HepG2 (cell line): ENCODE results near the gene APPBP2. TPM values are rescaled to one million over a fixed set of nuclear protein-coding genes. Genes with fewer than 3 reads are reported as not detected.

Experiments used
- ATAC-seq: fragments of 200-7000 bp; cut with Tn5 transposase; 3 replicates; pipeline ENCODE4 v1.9.1; 2020; ENCODE audit warnings: mild to moderate bottlenecking, moderate library complexity
- BruUV-seq: library from RNA; stranded (reverse); fragments of 400-500 nt; replicated peaks from 2 replicates; lab custom pipeline; 2021; lab: Mats Ljungman, UMichigan
- CTCF ChIA-PET: fragments of 300-600 bp; formaldehyde crosslinking; extraction: SDS; loops from one replicate; lab custom pipeline; 2021; ENCODE audit warnings: low total read pairs, inconsistent platforms, low intra/inter-chr PET ratio; lab: Yijun Ruan, JAX
- POLR2A ChIA-PET: fragments of 350-600 bp; sonication (Branson Sonifier 250); formaldehyde crosslinking; loops from one replicate; lab custom pipeline; 2020; ENCODE audit warnings: antibody characterized with exemption, inconsistent platforms; lab: Yijun Ruan, JAX
- DNase-seq: peaks from one replicate; pipeline ENCODE4 v3.0.0-alpha.2; 2015; ENCODE audit warnings: low spot score
- FAIRE-seq: peaks from 3 replicates; lab custom pipeline; 2011; peaks lifted over from hg19 to GRCh38; lab: Jason Lieb, UNC
- H2AFZ ChIP-seq: one replicate; pipeline ENCODE4 v1.6.1; 2011; ENCODE audit warnings: low read length, inconsistent platforms
- H3K27ac ChIP-seq: fragments of 300-600 bp; 3 replicates; pipeline ENCODE4 v1.8.0; 2011; ENCODE audit warnings: mixed run types, mild to moderate bottlenecking, mixed read lengths, low read length, inconsistent platforms; ENCODE audit not compliant: insufficient read depth; ENCODE audit errors: extremely low read length
- H3K27me3 ChIP-seq, 2 experiments: fragments of 200-600 bp in 1 of 2; 2 replicates in 1 of 2; 3 replicates in 1 of 2; pipeline versions ENCODE4 v1.6.0 to v1.8.0; 2011; ENCODE audit warnings: low read length in 2 of 2, mild to moderate bottlenecking in 2 of 2, moderate library complexity in 2 of 2, inconsistent platforms in 1 of 2; ENCODE audit not compliant: insufficient read depth in 2 of 2, control insufficient read depth in 1 of 2
- H3K36me3 ChIP-seq, 2 experiments: fragments of 200-600 bp in 1 of 2; replicated peaks in 1 of 2; 2 replicates in 1 of 2; 3 replicates in 1 of 2; pipeline versions ENCODE4 v1.5.1 to v1.8.0; 2011; ENCODE audit warnings: low read length in 2 of 2, inconsistent platforms in 1 of 2; ENCODE audit not compliant: insufficient read depth in 2 of 2, control insufficient read depth in 1 of 2
- H3K4me1 ChIP-seq: 2 replicates; pipeline ENCODE4 v1.5.1; 2012; ENCODE audit warnings: low read length, inconsistent platforms; ENCODE audit not compliant: insufficient read depth
- H3K4me2 ChIP-seq: 2 replicates; pipeline ENCODE4 v1.6.0; 2011; ENCODE audit warnings: low read depth, low read length, inconsistent platforms
- H3K4me3 ChIP-seq, 3 experiments: fragments of 200-600 bp in 1 of 3; sonication (generic), shearing (Covaris generic) in 1 of 3; replicated peaks in 1 of 3; 2 replicates each; pipeline ENCODE4 v1.5.1; 2011 to 2016; ENCODE audit warnings: low read length in 3 of 3, inconsistent platforms in 2 of 3, low read depth in 2 of 3, mild to moderate bottlenecking in 2 of 3, control low read depth in 1 of 3, mixed read lengths in 1 of 3; ENCODE audit not compliant: insufficient read depth in 1 of 3
- H3K79me2 ChIP-seq: one replicate; pipeline ENCODE4 v1.6.1; 2011; ENCODE audit warnings: low read length, inconsistent platforms; ENCODE audit not compliant: insufficient read depth
- H3K9ac ChIP-seq: 2 replicates; pipeline ENCODE4 v1.6.0; 2011; ENCODE audit warnings: mild to moderate bottlenecking, low read depth, low read length, inconsistent platforms; ENCODE audit not compliant: insufficient read depth
- H3K9me3 ChIP-seq: 2 replicates; pipeline ENCODE4 v1.5.1; 2012; ENCODE audit warnings: mild to moderate bottlenecking, low read length
- H4K20me1 ChIP-seq: 2 replicates; pipeline ENCODE4 v1.6.0; 2011; ENCODE audit warnings: inconsistent platforms, mild to moderate bottlenecking, low read length, moderate library complexity; ENCODE audit not compliant: insufficient read depth
- AKAP8 ChIP-seq: sonication (generic); formaldehyde crosslinking; IDR thresholded peaks from 2 replicates; pipeline ENCODE4 v1.5.1; 2020; ENCODE audit warnings: mild to moderate bottlenecking, missing genetic modification reagents
- ATF7 ChIP-seq, 2 experiments: fragments of 450-650 bp in 1 of 2; sonication (generic) in 1 of 2; formaldehyde crosslinking in 1 of 2; IDR thresholded peaks; 2 replicates each; pipeline versions ENCODE4 v1.4.0 to v1.6.1; 2016 to 2020; ENCODE audit warnings: antibody characterized with exemption in 1 of 2, mild to moderate bottlenecking in 1 of 2, missing genetic modification reagents in 1 of 2
- CBFB ChIP-seq: sonication (generic); formaldehyde crosslinking; IDR thresholded peaks from 2 replicates; pipeline ENCODE4 v1.4.0; 2020; ENCODE audit warnings: missing genetic modification reagents
- CREB1 ChIP-seq, 2 experiments: fragments of 450-650 bp in 1 of 2; IDR thresholded peaks; 2 replicates each; pipeline ENCODE4 v1.6.1; 2016 to 2017; ENCODE audit warnings: control low read depth in 1 of 2, mild to moderate bottlenecking in 1 of 2, missing compliant biosample characterization in 1 of 2, missing genetic modification characterization in 1 of 2
- KDM3A ChIP-seq: IDR thresholded peaks from 2 replicates; pipeline ENCODE4 v1.6.1; 2018; ENCODE audit warnings: low read depth, missing compliant biosample characterization
- RBM22 ChIP-seq: fragments of 200-400 bp; formaldehyde crosslinking; optimal IDR thresholded peaks from 2 replicates; pipeline ENCODE3; 2017; ENCODE audit warnings: mild to moderate bottlenecking, low read length, moderate library complexity
- ZNF496 ChIP-seq: sonication (generic); formaldehyde crosslinking; IDR thresholded peaks from 2 replicates; pipeline ENCODE4 v1.8.1; 2023; ENCODE audit warnings: mild to moderate bottlenecking, moderate library complexity, missing genetic modification reagents; ENCODE audit not compliant: insufficient replicate concordance
- ZNF556 ChIP-seq: sonication (generic); formaldehyde crosslinking; IDR thresholded peaks from 2 replicates; pipeline ENCODE4 v1.4.0; 2020; ENCODE audit warnings: mild to moderate bottlenecking, missing genetic modification reagents, borderline replicate concordance
- ZNF557 ChIP-seq: sonication (generic); formaldehyde crosslinking; IDR thresholded peaks from 2 replicates; pipeline ENCODE4 v1.4.0; 2020; ENCODE audit warnings: missing genetic modification reagents
- WGBS: methylation state at CpG from one replicate; pipeline ENCODE4 v1.1.6; 2017; ENCODE audit warnings: low lambda C conversion rate; 5-methylcytosine and 5-hydroxymethylcytosine counted together
- in situ Hi-C: cut with HindIII; loops from 2 replicates; pipeline ENCODE4 v1.10.0; 2017; ENCODE audit warnings: low pct_unique_long_range_greater_than_20kb; ENCODE audit not compliant: extremely low pct_ligation_motif_present
- intact Hi-C: fragments of 100-400 bp; cut with micrococcal nuclease; formaldehyde crosslinking; loops from one replicate; pipeline ENCODE4 v1.10.0; 2022; ENCODE audit not compliant: unreplicated experiment
- polyA plus RNA-seq, 8 experiments: library from polyadenylated mRNA; depleted of rRNA in 3 of 8; stranded (reverse) in 7 of 8; unstranded in 1 of 8; fragments of >200 nt; fragmentation: Illumina TruSeq in 4 of 8; extraction: Trizol in 4 of 8; gene quantifications; 2 replicates each; pipeline versions ENCODE4 v1.2.1 to v1.2.3, GENCODE V29; 2011 to 2016; ENCODE audit warnings: low read depth in 4 of 8, missing spikeins in 1 of 8, mixed read lengths in 1 of 8; ENCODE audit not compliant: insufficient read depth in 1 of 8
- total RNA-seq, 5 experiments: library from RNA; depleted of rRNA; stranded (reverse); fragments of >200 nt; fragmentation: Illumina TruSeq; extraction: Trizol; gene quantifications; 2 replicates each; pipeline ENCODE4 v1.2.3, GENCODE V29; 2016; ENCODE audit warnings: low read depth in 1 of 5
- TF ChIP-seq, protein P1 (sequence below): IDR thresholded peaks from 2 replicates; pipeline ENCODE4 v1.6.1; 2012; ENCODE audit warnings: low read depth, low read length, improper control_type of control experiment

The APPBP2 gene
- total and polyA plus RNA-seq, 2 of the 13 experiments (the other 11 are each of a cell fraction or from before 2014, with no cell fraction given): 17.5 to 45.8 TPM

DNA sequence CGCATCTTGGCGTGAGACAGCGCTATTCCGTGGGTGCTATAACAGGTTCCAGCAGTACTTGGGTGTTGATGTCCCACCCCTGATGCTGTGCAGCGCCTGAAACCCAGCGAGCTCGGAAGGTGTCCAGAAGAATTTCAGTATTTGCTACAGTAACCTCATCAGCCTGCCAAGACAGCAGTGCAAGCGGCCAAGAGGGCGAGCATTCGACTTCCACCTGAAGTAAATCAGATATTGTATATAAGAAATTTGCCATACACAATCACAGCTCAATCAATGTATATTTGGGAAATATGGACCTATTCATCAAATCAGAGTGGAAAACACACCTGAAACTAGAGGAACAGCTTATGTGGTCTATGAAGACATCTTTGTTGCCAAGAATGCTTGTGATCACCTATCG lies 13.0 kb downstream of the APPBP2 start:
- Histone ChIP-seq H3K79me2 (peaks cover 72% of the 10 kb centered on the region), H3K4me1 (peaks cover 11% of the 10 kb centered on the region), H2AFZ (no peak overlapping the region), H3K4me3 (no peak overlapping the region), H3K4me2 (no peak overlapping the region), H4K20me1 (peaks cover 7% of the 10 kb centered on the region), H3K27me3 (no peaks in the 10 kb centered on the region), H3K9ac (no peak overlapping the region), H3K36me3 (peaks cover 9 to 32% of the 10 kb centered on the region in 2 experiments), H3K27ac (no peak overlapping the region), H3K9me3 (no peaks in the 10 kb centered on the region)
- DNase-seq (no peak), ATAC-seq (no peak), FAIRE-seq (no peak)
- no TSS peak for BruUV-seq
- no peak for TF ChIP-seq ZNF557 (CRISPR knock-in tag)
- peak; percentile 44 for TF ChIP-seq RBM22
- TF ChIP-seq, protein P1, sequence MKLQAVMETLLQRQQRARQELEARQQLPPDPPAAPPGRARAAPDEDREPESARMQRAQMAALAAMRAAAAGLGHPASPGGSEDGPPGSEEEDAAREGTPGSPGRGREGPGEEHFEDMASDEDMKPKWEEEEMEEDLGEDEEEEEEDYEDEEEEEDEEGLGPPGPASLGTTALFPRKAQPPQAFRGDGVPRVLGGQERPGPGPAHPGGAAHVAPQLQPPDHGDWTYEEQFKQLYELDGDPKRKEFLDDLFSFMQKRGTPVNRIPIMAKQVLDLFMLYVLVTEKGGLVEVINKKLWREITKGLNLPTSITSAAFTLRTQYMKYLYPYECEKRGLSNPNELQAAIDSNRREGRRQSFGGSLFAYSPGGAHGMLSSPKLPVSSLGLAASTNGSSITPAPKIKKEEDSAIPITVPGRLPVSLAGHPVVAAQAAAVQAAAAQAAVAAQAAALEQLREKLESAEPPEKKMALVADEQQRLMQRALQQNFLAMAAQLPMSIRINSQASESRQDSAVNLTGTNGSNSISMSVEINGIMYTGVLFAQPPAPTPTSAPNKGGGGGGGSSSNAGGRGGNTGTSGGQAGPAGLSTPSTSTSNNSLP: no peak
- no peak for TF ChIP-seq KDM3A
- TF ChIP-seq ZNF556 (CRISPR knock-in tag): no peak
- POLR2A ChIA-PET: interaction anchor here (1.2 kb wide), 1 partner anchor 86 kb away, joined by 4 read pairs; the partner anchor contains the start of gene PPM1D
- intact Hi-C loops (no loop called here), in situ Hi-C loops (no loop called here)
- CTCF ChIA-PET: no interaction called here
- WGBS: 98% methylated on average over 11 of the region's 11 CpGs

DNA sequence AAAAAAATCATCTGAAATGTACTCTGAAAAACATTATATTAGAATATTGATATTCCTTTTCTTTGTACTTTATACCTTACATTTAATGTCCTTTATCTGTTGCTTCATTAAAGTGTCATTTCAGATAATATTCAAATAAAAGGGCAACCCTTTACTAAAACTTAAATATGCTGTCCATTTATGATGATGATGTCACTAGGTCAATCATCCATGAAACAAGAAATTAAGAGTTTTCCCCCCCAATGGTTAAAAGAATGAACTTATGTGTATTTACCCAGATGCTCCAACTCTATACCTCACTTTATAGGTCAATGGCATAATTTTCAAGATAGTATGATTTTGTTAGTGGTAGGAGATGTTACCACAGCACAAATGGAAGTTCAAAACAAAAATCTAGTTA lies 15.3 kb downstream of the APPBP2 start:
- Histone ChIP-seq H3K4me3 (no peak overlapping the region), H3K36me3 (peaks cover 9 to 21% of the 10 kb centered on the region in 2 experiments; a peak in 4 of 5 replicates), H2AFZ (no peak overlapping the region), H3K27me3 (no peaks in the 10 kb centered on the region), H3K9me3 (no peaks in the 10 kb centered on the region), H3K4me2 (no peak overlapping the region), H3K27ac (no peak overlapping the region), H4K20me1 (peaks cover 11% of the 10 kb centered on the region), H3K79me2 (peaks cover 76% of the 10 kb centered on the region), H3K9ac (no peak overlapping the region), H3K4me1 (peaks cover 18% of the 10 kb centered on the region)
- FAIRE-seq: no peak
- no peak for DNase-seq
- TF ChIP-seq ZNF496 (no peak), ATF7 (IDR thresholded peaks at IDR 0.05) (peak; percentile 56; the same call in 1 of the 2 replicates), ATF7 (CRISPR knock-in tag; IDR thresholded peaks at IDR 0.05) (no peak), CBFB (CRISPR knock-in tag) (no peak), CREB1 (IDR thresholded peaks at IDR 0.05) (peak; percentile 40; the same call in 1 of the 2 replicates), CREB1 (CRISPR knock-in tag; IDR thresholded peaks at IDR 0.05) (no peak), AKAP8 (no peak)
- POLR2A ChIA-PET: no interaction called here
- in situ Hi-C loops: no loop called here
- no peak for ATAC-seq
- intact Hi-C loops: no loop called here
- no TSS peak for BruUV-seq
- CTCF ChIA-PET: no interaction called here
